ENCODE data around the gene SLC10A1. TPM values are rescaled to one million over a fixed set of nuclear protein-coding genes. Genes with fewer than 3 reads are reported as not detected.

Gene SLC10A1
- total RNA-seq, 1 experiment from 2014 or later = not detected

DNA sequence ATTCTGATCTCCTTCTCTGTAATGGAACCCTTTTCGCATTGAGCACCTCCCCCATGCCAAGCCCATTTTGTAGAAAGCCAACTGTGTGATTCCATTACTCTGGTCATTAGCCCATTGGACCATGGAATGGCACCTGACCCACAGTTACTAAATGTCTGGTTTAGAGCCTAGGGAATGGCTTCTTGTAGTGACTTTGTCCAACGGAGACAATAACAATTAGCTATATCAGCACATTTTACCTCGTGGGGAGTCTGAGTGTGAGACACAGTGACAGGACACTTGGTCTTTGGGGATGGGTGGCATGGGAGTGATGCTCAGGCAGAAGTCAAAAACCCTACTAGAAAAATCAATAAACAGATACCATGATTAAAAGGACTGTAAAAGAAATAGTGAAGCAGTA is 10.4 kb downstream of the SLC10A1 start:
- POLR2A ChIA-PET = no interaction called here
- Histone ChIP-seq H3K4me1 (ENCODE audit: control insufficient read depth in 1 of 2, insufficient read depth in 2 of 2, low read length in 2 of 2) (no peaks in the 10 kb centered on the region), H3K79me2 (ENCODE audit: insufficient read depth, low read length) (no peaks in the 10 kb centered on the region), H3K9ac (ENCODE audit: low read length) (no peak overlapping the region), H4K20me1 (ENCODE audit: insufficient read depth) (no peaks in the 10 kb centered on the region), H3K4me3 (replicated peaks in 1 of 2; ENCODE audit: low read depth in 1 of 2, low read length in 2 of 2) (no peak overlapping the region), H3K9me3 (ENCODE audit: control insufficient read depth in 1 of 2, insufficient read depth in 1 of 2, low read depth in 1 of 2, low read length in 2 of 2) (no peaks in the 10 kb centered on the region), H3K4me2 (ENCODE audit: low read length) (no peak overlapping the region), H3K27me3 (ENCODE audit: insufficient read depth, low read length) (no peaks in the 10 kb centered on the region), H3K27ac (ENCODE audit: low read depth, low read length) (no peak overlapping the region), H3K36me3 (ENCODE audit: control insufficient read depth in 1 of 2, insufficient read depth in 2 of 2, low read length in 2 of 2) (no peaks in the 10 kb centered on the region; a peak in 1 of 4 replicates), H2AFZ (ENCODE audit: low read depth, low read length, poor library complexity, severe bottlenecking) (no peak overlapping the region), H3K9me2 (ENCODE audit: insufficient read depth) (no peaks in the 10 kb centered on the region)
- BruUV-seq (replicated peaks) = no TSS peak
- intact Hi-C loops (cut with micrococcal nuclease) = no loop called here
- TF ChIP-seq, protein P1, sequence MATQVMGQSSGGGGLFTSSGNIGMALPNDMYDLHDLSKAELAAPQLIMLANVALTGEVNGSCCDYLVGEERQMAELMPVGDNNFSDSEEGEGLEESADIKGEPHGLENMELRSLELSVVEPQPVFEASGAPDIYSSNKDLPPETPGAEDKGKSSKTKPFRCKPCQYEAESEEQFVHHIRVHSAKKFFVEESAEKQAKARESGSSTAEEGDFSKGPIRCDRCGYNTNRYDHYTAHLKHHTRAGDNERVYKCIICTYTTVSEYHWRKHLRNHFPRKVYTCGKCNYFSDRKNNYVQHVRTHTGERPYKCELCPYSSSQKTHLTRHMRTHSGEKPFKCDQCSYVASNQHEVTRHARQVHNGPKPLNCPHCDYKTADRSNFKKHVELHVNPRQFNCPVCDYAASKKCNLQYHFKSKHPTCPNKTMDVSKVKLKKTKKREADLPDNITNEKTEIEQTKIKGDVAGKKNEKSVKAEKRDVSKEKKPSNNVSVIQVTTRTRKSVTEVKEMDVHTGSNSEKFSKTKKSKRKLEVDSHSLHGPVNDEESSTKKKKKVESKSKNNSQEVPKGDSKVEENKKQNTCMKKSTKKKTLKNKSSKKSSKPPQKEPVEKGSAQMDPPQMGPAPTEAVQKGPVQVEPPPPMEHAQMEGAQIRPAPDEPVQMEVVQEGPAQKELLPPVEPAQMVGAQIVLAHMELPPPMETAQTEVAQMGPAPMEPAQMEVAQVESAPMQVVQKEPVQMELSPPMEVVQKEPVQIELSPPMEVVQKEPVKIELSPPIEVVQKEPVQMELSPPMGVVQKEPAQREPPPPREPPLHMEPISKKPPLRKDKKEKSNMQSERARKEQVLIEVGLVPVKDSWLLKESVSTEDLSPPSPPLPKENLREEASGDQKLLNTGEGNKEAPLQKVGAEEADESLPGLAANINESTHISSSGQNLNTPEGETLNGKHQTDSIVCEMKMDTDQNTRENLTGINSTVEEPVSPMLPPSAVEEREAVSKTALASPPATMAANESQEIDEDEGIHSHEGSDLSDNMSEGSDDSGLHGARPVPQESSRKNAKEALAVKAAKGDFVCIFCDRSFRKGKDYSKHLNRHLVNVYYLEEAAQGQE (IDR thresholded peaks at IDR 0.05; ENCODE audit: low read depth) = no peak
- TF ChIP-seq TCF7L2 (IDR thresholded peaks at IDR 0.05; ENCODE audit: borderline replicate concordance, extremely low read depth, insufficient read depth, insufficient read length) (no peak), POLR2A (IDR thresholded peaks at IDR 0.05; ENCODE audit: borderline replicate concordance, extremely low read depth, insufficient read depth, insufficient read length) (no peak), FOSL1 (IDR thresholded peaks at IDR 0.05; ENCODE audit: low read depth) (no peak), ZFX (IDR thresholded peaks at IDR 0.05) (no peak), EZH2phosphoT487 (IDR thresholded peaks at IDR 0.05; ENCODE audit: borderline replicate concordance) (no peak), SRF (IDR thresholded peaks at IDR 0.05; ENCODE audit: low read depth) (no peak), CBX3 (IDR thresholded peaks at IDR 0.05; ENCODE audit: low read depth) (no peak), EZH2 (IDR thresholded peaks at IDR 0.05) (no peak), ZNF274 (IDR thresholded peaks at IDR 0.05; ENCODE audit: low read depth, low read length) (no peak), POLR2AphosphoS5 (IDR thresholded peaks at IDR 0.05; ENCODE audit: low read depth, low read length) (no peak), JUND (IDR thresholded peaks at IDR 0.05) (no peak), CEBPB (IDR thresholded peaks at IDR 0.05; ENCODE audit: low read depth) (no peak), EGR1 (IDR thresholded peaks at IDR 0.05; ENCODE audit: low read depth) (no peak), RAD21 (IDR thresholded peaks at IDR 0.05; ENCODE audit: low read depth) (no peak)
- no peak for ATAC-seq
- CTCF ChIA-PET = no interaction called here
- no peak for DNase-seq (ENCODE audit: low read depth, low spot score)
- RAD21 ChIA-PET (ENCODE audit: low non-redundant PET in 1 of 2, low total read pairs in 2 of 2, uncharacterized antibody in 2 of 2, unreplicated experiment in 2 of 2) = no interaction called here

Data from HCT116 (cell line).